HepG2 (cell line): ENCODE results near the gene TTC16.

ENCODE experiments used
- CTCF ChIP-seq: sonication (generic); formaldehyde crosslinking; IDR thresholded peaks from 2 replicates; pipeline ENCODE4 v1.5.0; 2020; ENCODE audit warnings: mild to moderate bottlenecking, missing genetic modification reagents, moderate library complexity
- EEA1 ChIP-seq: sonication (generic); formaldehyde crosslinking; IDR thresholded peaks from 2 replicates; pipeline ENCODE4 v1.5.1; 2020; ENCODE audit warnings: mild to moderate bottlenecking, missing genetic modification reagents, borderline replicate concordance
- EP300 ChIP-seq, 3 experiments: sonication (generic) in 1 of 3; formaldehyde crosslinking in 1 of 3; IDR thresholded peaks; 2 replicates each; pipeline versions ENCODE4 v1.5.1 to v1.6.1; 2011 to 2020; ENCODE audit warnings: low read depth in 2 of 3, low read length in 2 of 3, borderline replicate concordance in 1 of 3, improper control_type of control experiment in 1 of 3, mild to moderate bottlenecking in 1 of 3, missing genetic modification reagents in 1 of 3, moderate library complexity in 1 of 3
- KLF13 ChIP-seq: sonication (generic); formaldehyde crosslinking; IDR thresholded peaks from 2 replicates; pipeline ENCODE4 v1.4.0; 2020; ENCODE audit warnings: mild to moderate bottlenecking, missing genetic modification reagents
- NFYB ChIP-seq: sonication (generic); formaldehyde crosslinking; IDR thresholded peaks from 2 replicates; pipeline ENCODE4 v1.4.0; 2020; ENCODE audit warnings: missing genetic modification reagents
- RXRA ChIP-seq: sonication (generic); formaldehyde crosslinking; IDR thresholded peaks from 2 replicates; pipeline ENCODE4 v1.5.1; 2020; ENCODE audit warnings: missing genetic modification reagents
- THAP11 ChIP-seq: IDR thresholded peaks from 2 replicates; pipeline ENCODE4 v1.6.1; 2016; ENCODE audit warnings: missing biosample characterization, missing genetic modification reagents
- ZNF24 ChIP-seq: fragments of 450-650 bp; IDR thresholded peaks from 2 replicates; pipeline ENCODE4 v1.6.1; 2017; ENCODE audit warnings: antibody characterized with exemption, mild to moderate bottlenecking
- TF ChIP-seq, protein P1 (sequence below): sonication (generic); formaldehyde crosslinking; IDR thresholded peaks from 2 replicates; pipeline ENCODE4 v1.8.0; 2022; ENCODE audit warnings: low read depth, missing genetic modification reagents

DNA sequence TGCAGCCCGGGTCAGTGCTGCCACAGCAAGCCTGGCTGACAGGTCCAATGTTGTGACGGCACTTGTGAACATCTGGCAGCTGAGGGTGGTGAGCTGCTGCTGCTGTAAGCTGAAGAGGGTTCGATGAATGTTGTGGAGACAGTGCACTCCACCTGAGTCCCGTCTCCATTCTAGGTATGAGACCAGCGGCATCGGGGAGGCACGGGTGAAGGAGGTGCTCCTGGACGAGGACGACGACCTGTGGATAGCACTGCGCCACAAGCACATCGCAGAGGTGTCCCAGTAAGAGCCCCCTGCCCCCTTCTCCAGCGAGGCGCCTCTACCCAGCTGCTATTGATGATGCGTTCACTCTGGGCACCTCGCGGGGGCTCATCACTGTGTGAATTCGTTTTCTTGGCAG lies 48.0 kb upstream of the TTC16 start:
- TF ChIP-seq CTCF (CRISPR knock-in tag) (no peak), ZNF24 (no peak), KLF13 (CRISPR knock-in tag) (no peak), RXRA (CRISPR knock-in tag) (no peak), EEA1 (CRISPR knock-in tag) (no peak), EP300 (IDR thresholded peaks at IDR 0.05; ENCODE audit: low read depth in 2 of 2, low read length in 2 of 2) (no peak), EP300 (CRISPR knock-in tag; IDR thresholded peaks at IDR 0.05; ENCODE audit: borderline replicate concordance) (no peak), NFYB (no peak), THAP11 (CRISPR knock-in tag) (no peak)
- TF ChIP-seq, protein P1, sequence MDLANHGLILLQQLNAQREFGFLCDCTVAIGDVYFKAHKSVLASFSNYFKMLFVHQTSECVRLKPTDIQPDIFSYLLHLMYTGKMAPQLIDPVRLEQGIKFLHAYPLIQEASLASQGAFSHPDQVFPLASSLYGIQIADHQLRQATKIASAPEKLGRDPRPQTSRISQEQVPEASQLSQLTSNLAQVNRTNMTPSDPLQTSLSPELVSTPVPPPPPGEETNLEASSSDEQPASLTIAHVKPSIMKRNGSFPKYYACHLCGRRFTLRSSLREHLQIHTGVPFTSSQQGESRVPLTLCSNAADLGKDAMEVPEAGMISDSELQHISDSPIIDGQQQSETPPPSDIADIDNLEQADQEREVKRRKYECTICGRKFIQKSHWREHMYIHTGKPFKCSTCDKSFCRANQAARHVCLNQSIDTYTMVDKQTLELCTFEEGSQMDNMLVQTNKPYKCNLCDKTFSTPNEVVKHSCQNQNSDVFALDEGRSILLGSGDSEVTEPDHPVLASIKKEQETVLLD (CRISPR knock-in tag), result no peak
